HG02938 (cell line): ENCODE measurements around the gene CYRIA.

Experiments
- ATAC-seq: cut with Tn5 transposase; IDR thresholded peaks from one replicate; pipeline ENCODE4 v1.9.1; 2021; ENCODE audit warnings: mild to moderate bottlenecking, moderate library complexity; ENCODE audit not compliant: unreplicated experiment

CYRIA gene

GRCh38 chr2:16652296-16653082 lies 13.1 kb downstream of the CYRIA start:
- no peak for ATAC-seq

GRCh38 chr2:16650287-16651249 lies 15.1 kb downstream of the CYRIA start:
- no peak for ATAC-seq

DNA sequence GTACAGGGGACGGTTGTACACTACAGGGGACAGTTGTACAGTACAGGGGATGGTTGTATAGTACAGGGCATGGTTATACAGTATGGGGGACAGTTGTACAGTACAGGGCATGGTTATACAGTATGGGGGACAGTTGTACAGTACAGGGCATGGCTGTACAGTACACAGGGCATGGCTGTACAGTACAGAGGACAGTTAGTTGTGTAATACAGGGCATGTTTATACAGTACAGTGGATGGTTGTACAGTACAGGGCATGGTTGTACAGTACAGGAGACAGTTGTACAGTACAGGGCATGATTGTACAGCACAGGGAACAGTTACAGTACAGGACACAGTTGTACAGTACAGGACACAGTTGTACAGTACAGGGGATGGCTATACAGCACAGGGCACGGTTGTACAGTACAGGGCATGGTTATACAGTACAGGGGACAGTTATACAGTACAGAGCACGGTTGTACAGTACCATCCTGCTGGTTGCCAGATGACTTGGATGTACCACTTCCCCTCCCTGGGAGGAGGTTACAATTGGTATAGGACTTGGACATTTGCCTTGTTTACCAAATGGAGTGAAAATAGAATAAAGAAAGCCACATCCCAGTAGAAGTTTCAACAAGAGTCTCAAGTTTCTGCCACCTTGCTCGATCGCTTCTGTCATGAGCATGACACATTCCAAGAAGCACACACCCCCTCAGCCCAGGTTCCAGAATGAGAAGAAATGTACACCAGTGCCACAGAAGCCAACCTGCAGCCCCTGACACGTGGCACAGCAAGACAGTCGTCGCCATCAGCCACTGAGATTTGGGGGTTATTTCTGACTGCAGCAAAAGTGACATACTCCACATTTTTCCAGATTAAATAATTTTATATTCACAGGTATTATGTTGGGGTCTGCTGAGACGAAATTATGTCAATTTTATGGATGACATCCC lies 16.0 kb downstream of the CYRIA start:
- no peak for ATAC-seq

GRCh38 chr2:16647992-16648617 lies 17.5 kb downstream of the CYRIA start:
- ATAC-seq: no peak

- no peak for ATAC-seq
Measured at GRCh38 chr2:16645775-16646559, 19.7 kb downstream of the CYRIA start.

- ATAC-seq: no peak
Measured at GRCh38 chr2:16645088-16645487, 20.5 kb downstream of the CYRIA start.

DNA sequence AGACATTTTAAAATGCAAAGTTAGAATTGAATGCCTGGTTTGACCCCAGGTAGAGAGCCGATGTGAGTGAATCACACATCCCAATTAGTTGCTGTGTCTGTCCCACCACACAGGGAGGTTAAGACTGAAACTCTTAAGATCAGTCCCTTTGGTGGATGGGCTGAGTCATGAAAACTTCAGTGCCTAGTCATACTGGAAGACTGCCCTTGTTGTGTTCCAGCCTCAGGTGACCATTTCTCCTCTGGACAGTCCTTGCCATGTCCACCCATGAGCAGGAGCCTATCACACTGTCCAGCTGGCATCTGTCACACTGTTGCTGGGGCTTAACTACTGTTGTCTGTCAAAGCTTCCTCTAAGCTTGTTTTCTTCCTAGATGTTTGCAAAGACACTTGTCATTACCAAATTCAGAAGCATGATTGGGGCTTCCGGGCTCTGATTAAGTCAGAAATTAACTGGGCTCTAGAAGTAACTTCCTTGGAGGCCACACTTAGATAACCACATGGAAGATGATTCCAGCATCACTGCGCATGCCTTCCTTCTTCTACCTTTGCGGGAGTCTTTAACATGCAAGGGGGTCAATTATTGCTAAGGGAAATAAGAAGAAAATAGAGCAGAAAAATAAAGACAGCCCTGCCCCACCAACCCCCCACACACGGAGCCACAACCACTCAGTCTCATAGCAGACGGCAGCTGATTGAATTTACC lies 21.3 kb downstream of the CYRIA start:
- ATAC-seq: no peak

DNA sequence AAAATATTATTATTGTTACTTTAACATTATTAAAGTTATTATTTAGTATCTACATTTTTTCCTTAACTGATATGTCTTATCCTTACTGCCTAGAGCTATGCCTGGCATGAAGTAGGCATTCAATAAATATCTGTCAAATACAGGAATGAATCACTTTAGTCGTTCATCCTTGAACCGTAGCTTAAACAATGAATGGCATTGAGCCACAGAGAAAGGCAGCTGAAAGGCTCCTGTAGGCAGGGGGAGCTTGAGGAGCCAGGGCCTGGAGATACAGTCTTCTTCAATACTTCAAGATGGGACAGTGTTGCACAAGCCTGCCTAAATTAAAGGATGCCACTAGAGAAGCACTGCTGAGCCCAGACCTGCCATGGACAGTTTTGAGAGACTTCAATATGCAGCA lies 22.5 kb downstream of the CYRIA start:
- ATAC-seq: no peak

GRCh38 chr2:16642088-16642487 lies 23.5 kb downstream of the CYRIA start:
- no peak for ATAC-seq

DNA sequence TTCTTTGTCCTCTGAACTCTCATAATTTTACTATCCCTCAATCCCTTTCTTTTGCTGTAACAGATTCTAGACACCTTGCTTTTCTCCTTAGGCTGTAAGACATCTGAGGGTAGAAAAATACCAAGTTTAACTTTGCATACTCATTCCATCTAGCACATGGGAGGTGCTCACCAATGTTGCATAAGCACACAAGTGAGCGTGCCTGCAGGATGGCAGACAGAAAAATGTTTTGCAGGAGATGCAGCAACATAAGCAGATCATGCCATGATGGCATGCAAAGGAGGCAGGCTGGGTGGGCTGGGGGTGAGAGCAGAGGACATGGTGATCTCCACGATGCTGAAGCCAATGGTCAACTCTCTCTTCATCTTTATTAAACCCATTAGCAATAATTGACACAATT lies 24.1 kb downstream of the CYRIA start:
- no peak for ATAC-seq

DNA sequence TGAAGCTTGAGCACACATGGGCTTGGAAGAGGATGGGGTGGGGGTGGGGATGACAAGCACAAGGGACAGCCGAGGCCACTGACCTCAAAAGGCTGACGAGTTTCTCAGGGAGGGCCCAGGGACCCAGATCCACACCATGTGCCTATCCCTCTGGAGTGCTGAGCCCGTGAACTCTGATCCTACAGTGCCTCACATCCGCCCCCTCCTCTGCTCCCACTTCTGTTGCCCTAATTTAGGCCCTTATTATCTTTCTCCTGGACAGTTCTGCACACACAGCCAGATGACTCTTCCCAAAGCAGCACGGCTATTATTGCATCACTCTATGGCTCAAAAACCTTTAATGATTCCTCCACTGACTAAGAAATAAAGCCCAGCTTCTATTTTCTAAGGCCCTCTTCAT lies 24.8 kb downstream of the CYRIA start:
- ATAC-seq: no peak

GRCh38 chr2:16640001-16640700 lies 25.5 kb downstream of the CYRIA start:
- no peak for ATAC-seq

GRCh38 chr2:16639431-16639830 lies 26.2 kb downstream of the CYRIA start:
- ATAC-seq: no peak

DNA sequence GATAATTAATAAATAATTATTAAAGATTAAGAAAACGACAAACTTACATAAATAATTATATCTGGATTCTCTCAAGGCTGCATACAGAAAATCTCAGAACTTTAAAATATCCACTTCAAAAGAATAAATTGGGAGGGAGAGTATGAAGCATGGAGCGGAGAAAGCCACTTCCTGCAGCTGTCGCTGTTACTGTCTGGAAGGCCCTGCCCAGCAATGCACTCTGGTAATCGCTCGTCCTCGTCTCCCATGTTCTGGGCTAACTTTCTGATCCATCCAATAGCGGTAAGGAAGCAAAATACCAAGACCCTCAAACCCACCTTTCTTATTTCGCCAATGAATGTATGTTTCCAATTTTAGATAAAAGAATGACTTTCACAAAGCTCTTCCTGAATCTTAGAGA lies 26.7 kb downstream of the CYRIA start:
- no peak for ATAC-seq

DNA sequence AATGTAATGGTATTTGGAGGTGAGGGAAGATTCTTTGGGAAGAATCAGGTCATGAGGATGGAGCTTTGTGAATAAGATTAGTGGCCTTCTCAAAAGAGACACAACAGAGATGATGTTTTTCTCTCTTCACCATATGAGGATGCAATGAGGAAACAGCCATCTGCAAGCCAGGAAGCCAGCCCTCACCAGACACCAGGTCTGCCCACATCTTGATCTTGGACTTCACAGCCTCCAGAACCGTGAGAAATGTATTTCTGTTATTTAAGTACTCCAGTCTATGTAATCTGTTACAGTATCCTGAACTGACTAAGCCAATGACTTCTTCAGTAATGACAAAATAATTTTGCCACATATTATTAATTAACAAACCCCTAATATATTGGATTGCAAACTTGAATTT lies 28.3 kb downstream of the CYRIA start:
- ATAC-seq: no peak

DNA sequence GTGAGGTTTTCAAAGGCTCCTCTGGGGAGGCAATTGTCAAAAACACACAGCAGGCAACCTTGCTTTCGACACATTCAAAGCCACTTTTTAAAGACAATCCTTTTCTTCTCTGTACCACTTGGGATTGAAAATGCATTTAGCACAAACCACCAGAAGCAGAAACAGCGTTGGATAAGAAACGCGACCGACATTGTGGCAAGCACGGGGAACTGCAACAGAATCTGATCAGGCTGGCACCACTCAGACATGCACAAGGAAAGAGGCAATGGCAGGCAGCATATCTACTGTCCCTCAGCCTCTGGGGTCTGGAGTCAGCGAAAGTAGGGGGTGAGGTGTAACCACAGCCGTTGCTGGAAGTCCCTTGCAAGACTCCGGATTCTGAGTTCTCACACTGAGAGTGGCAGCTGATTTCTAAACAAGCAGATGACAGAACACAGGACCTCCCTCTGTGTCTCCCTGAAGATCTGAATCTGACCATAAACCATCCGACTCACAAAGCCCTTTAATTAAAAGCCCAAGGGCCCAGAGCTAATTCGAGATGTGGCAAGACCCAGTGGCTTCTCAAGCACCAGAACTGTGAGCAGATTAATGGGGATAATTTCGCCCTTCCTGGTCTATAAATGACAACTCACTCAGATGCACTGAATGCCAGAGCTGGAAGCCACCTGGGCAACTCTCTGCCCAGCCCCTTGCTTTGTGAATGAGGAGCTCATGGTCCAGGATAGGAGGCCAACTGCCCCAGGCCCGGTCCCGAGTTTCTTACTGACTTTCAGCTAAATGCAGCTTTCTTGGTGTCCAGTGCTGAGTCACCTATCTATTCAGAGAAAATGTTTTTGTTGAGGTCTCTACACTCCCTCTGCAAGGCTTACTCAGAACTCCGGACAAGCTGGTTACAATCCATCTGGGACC lies 29.6 kb downstream of the CYRIA start:
- no peak for ATAC-seq
